GM12878 (cell line): ENCODE measurements around the gene TRIM54. TPM values are rescaled to one million over a fixed set of nuclear protein-coding genes. Genes with fewer than 3 reads are reported as not detected.

Source experiments
- ATAC-seq: fragments of 200-7000 bp; cut with Tn5 transposase; 3 replicates; pipeline ENCODE4 v1.9.1; 2020; ENCODE audit warnings: mild to moderate bottlenecking, moderate library complexity
- BruUV-seq: library from RNA; stranded (reverse); fragments of 400-500 nt; replicated peaks from 2 replicates; lab custom pipeline; 2021; lab: Mats Ljungman, UMichigan
- CTCF ChIA-PET: fragments of 300-600 bp; sonication (Branson Sonifier 250); formaldehyde crosslinking; extraction: SDS; loops from one replicate; lab custom pipeline; 2021; ENCODE audit warnings: inconsistent platforms; lab: Yijun Ruan, JAX
- POLR2A ChIA-PET: fragments of 350-600 bp; formaldehyde crosslinking; extraction: SDS; loops from one replicate; lab custom pipeline; 2021; ENCODE audit warnings: inconsistent platforms; lab: Charles Lee
- RAD21 ChIA-PET: fragments of 300-600 bp; sonication (Branson Sonifier 250); formaldehyde crosslinking; loops from one replicate; lab custom pipeline; 2023; ENCODE audit warnings: antibody characterized with exemption; ENCODE audit not compliant: unreplicated experiment; lab: Charles Lee
- SMC1A ChIA-PET: fragments of 300-600 bp; sonication (Branson Sonifier 250); formaldehyde crosslinking; loops from one replicate; lab custom pipeline; 2023; ENCODE audit not compliant: unreplicated experiment, uncharacterized antibody; lab: Charles Lee
- DNase-seq: peaks from one replicate; pipeline ENCODE4 v3.0.0-alpha.2; 2011; ENCODE audit warnings: low read depth, low spot score
- FAIRE-seq: peaks from 3 replicates; lab custom pipeline; 2011; peaks lifted over from hg19 to GRCh38; lab: Jason Lieb, UNC
- H2AFZ ChIP-seq: 2 replicates; pipeline ENCODE4 v1.6.0; 2011; ENCODE audit warnings: low read depth, low read length, control low read depth; ENCODE audit not compliant: control insufficient read depth
- H3K27ac ChIP-seq: 2 replicates; pipeline ENCODE4 v1.5.1; 2011; ENCODE audit warnings: control low read depth; ENCODE audit not compliant: control insufficient read depth, insufficient read depth
- H3K27me3 ChIP-seq, 2 experiments: replicated peaks in 1 of 2; 2 replicates each; pipeline versions ENCODE4 v1.6.0 to v1.6.1; 2011; ENCODE audit warnings: low read length in 1 of 2; ENCODE audit not compliant: control insufficient read depth in 2 of 2, insufficient read depth in 2 of 2
- H3K36me3 ChIP-seq, 2 experiments: 2 replicates each; pipeline ENCODE4 v1.5.1; 2011; ENCODE audit warnings: low read length in 1 of 2; ENCODE audit not compliant: control insufficient read depth in 2 of 2, insufficient read depth in 2 of 2
- H3K4me1 ChIP-seq: 2 replicates; pipeline ENCODE4 v1.6.1; 2011; ENCODE audit warnings: mild to moderate bottlenecking, low read length, moderate library complexity, mixed read lengths; ENCODE audit not compliant: control insufficient read depth, insufficient read depth
- H3K4me2 ChIP-seq: 2 replicates; pipeline ENCODE4 v1.6.0; 2011; ENCODE audit warnings: control low read depth; ENCODE audit not compliant: control insufficient read depth, insufficient read depth
- H3K4me3 ChIP-seq: fragments of 200-600 bp; sonication (generic); 2 replicates; pipeline ENCODE4 v1.5.1; 2016
- H3K79me2 ChIP-seq: 2 replicates; pipeline ENCODE4 v1.6.0; 2011; ENCODE audit warnings: low read length; ENCODE audit not compliant: control insufficient read depth, insufficient read depth
- H3K9ac ChIP-seq: 2 replicates; pipeline ENCODE4 v1.8.0; 2011; ENCODE audit warnings: low read length, control low read depth, mixed read lengths; ENCODE audit not compliant: control insufficient read depth, insufficient read depth
- H3K9me3 ChIP-seq: replicated peaks from 3 replicates; pipeline ENCODE4 v1.5.1; 2011; ENCODE audit warnings: mild to moderate bottlenecking, low read length; ENCODE audit not compliant: control insufficient read depth, insufficient read depth
- H4K20me1 ChIP-seq: 2 replicates; pipeline ENCODE4 v1.6.0; 2011; ENCODE audit not compliant: control insufficient read depth, insufficient read depth
- WRNIP1 ChIP-seq: IDR thresholded peaks from 2 replicates; pipeline ENCODE4 v1.6.1; 2011; ENCODE audit warnings: low read depth, low read length, improper control_type of control experiment, borderline replicate concordance
- YBX1 ChIP-seq: fragments of 450-650 bp; IDR thresholded peaks from 2 replicates; pipeline ENCODE4 v1.6.1; 2016; ENCODE audit warnings: antibody characterized with exemption
- ZZZ3 ChIP-seq: IDR thresholded peaks from 2 replicates; pipeline ENCODE4 v1.6.1; 2011; ENCODE audit warnings: low read depth; ENCODE audit not compliant: control insufficient read depth, insufficient read length
- WGBS: methylation state at CpG from one replicate; pipeline ENCODE4 v1.1.6; 2016; ENCODE audit warnings: low lambda C conversion rate; ENCODE audit not compliant: insufficient replicate concordance, insufficient coverage; ENCODE audit errors: missing lambda C conversion rate; 5-methylcytosine and 5-hydroxymethylcytosine counted together
- in situ Hi-C: fragments of 300-500 bp; cut with MboI; formaldehyde crosslinking; loops from 9 replicates; pipeline ENCODE4 v1.14.3; 2018; ENCODE audit warnings: mixed read lengths
- intact Hi-C: fragments of 100-400 bp; cut with micrococcal nuclease; formaldehyde crosslinking; loops from one replicate; pipeline ENCODE4 v1.14.2; 2022; ENCODE audit not compliant: unreplicated experiment
- polyA plus RNA-seq, 11 experiments: library from polyadenylated mRNA; depleted of rRNA in 4 of 11; unstranded in 6 of 11; stranded (reverse) in 5 of 11; fragments of >200 nt; fragmentation: Nextera tagmentation in 4 of 11; fragmentation: Illumina TruSeq in 1 of 11; extraction: Ambion mirVana in 4 of 11; extraction: Trizol in 1 of 11; gene quantifications; 1 replicate in 1 of 11; 2 replicates in 10 of 11; pipeline versions ENCODE4 v1.2.1 to v1.2.3, GENCODE V29; 2011 to 2016; ENCODE audit warnings: inconsistent platforms in 2 of 11, missing spikeins in 2 of 11, low read depth in 1 of 11
- total RNA-seq, 4 experiments: library from RNA; depleted of rRNA in 3 of 4; stranded (reverse); fragments of >200 nt in 3 of 4; fragmentation: Illumina TruSeq in 1 of 4; extraction: Trizol in 1 of 4; gene quantifications; 2 replicates each; pipeline versions ENCODE4 v1.2.1 to v1.2.3, GENCODE V29; 2013 to 2021
- TF ChIP-seq, protein P1 (sequence below): fragments of 450-650 bp; IDR thresholded peaks from 2 replicates; pipeline ENCODE4 v1.6.1; 2016; ENCODE audit warnings: mild to moderate bottlenecking, moderate library complexity, borderline replicate concordance
- TF ChIP-seq, protein P2 (sequence below): IDR thresholded peaks from 2 replicates; pipeline ENCODE4 v1.6.1; 2012; ENCODE audit warnings: low read depth, low read length, improper control_type of control experiment
- TF ChIP-seq, protein P3 (sequence below): fragments of 450-650 bp; IDR thresholded peaks from 2 replicates; pipeline ENCODE4 v1.6.1; 2017; ENCODE audit warnings: antibody characterized with exemption, mild to moderate bottlenecking, moderate library complexity
- TF ChIP-seq, protein P4 (sequence below): fragments of 450-650 bp; formaldehyde crosslinking; IDR thresholded peaks from 2 replicates; pipeline ENCODE4 v1.4.0; 2022; ENCODE audit warnings: mild to moderate bottlenecking, moderate library complexity

Gene TRIM54
- total and polyA plus RNA-seq, 10 of the 15 experiments (the other 5 are each of a cell fraction or from before 2014, with no cell fraction given) = 0.03 to 0.08 TPM; not detected in 8

DNA sequence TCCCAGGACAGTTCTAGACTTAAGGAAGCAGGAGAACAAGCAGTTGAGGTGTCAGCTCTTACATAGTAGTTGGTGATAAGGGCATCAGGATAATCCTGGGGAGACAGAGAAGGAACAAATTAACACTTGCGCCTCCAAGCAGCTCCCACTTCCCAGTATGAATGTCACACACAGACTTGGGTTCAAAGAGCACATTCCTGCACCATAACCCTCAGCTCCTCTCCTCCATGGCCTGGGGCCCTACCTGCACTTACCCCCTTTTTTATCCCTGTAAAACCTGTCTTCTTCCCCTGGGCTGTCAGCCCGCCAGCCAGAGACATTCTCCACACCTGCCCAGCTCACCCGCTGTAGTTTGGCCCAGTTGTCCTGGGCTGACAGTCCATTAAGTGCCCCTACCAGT, 29.9 kb downstream of the TRIM54 start:
- no peak overlapping the region for H3K9ac ChIP-seq
- H3K27ac ChIP-seq = no peak overlapping the region
- in situ Hi-C loops = no loop called here
- no peaks in the 10 kb centered on the region for H4K20me1 ChIP-seq
- 93% methylated on average over 3 of the region's 3 CpGs for WGBS
- H3K4me3 ChIP-seq = no peak overlapping the region
- ChIA-PET SMC1A (interaction anchor here (1.3 to 1.5 kb wide), 2 partner anchors 9 to 10 kb away, joined by 3 to 5 read pairs; partner anchors contain the start of gene MPV17), CTCF (interaction anchor here (2.0 kb wide), 1 partner anchor 9 kb away, joined by 15 read pairs; no protein-coding TSS in a partner anchor), POLR2A (no interaction called here), RAD21 (no interaction called here)
- FAIRE-seq (no peak), ATAC-seq (no peak), DNase-seq (no peak)
- intact Hi-C loops = no loop called here
- no peaks in the 10 kb centered on the region for H3K27me3 ChIP-seq
- no peaks in the 10 kb centered on the region; the same call in 2 of the 3 replicates for H3K9me3 ChIP-seq
- H2AFZ ChIP-seq = no peak overlapping the region
- H3K4me1 ChIP-seq = no peaks in the 10 kb centered on the region
- BruUV-seq = no TSS peak
- H3K36me3 ChIP-seq = peaks cover 0 to 6% of the 10 kb centered on the region in 2 experiments; a peak in 2 of 4 replicates
- no peak overlapping the region for H3K4me2 ChIP-seq
- TF ChIP-seq, protein P1, sequence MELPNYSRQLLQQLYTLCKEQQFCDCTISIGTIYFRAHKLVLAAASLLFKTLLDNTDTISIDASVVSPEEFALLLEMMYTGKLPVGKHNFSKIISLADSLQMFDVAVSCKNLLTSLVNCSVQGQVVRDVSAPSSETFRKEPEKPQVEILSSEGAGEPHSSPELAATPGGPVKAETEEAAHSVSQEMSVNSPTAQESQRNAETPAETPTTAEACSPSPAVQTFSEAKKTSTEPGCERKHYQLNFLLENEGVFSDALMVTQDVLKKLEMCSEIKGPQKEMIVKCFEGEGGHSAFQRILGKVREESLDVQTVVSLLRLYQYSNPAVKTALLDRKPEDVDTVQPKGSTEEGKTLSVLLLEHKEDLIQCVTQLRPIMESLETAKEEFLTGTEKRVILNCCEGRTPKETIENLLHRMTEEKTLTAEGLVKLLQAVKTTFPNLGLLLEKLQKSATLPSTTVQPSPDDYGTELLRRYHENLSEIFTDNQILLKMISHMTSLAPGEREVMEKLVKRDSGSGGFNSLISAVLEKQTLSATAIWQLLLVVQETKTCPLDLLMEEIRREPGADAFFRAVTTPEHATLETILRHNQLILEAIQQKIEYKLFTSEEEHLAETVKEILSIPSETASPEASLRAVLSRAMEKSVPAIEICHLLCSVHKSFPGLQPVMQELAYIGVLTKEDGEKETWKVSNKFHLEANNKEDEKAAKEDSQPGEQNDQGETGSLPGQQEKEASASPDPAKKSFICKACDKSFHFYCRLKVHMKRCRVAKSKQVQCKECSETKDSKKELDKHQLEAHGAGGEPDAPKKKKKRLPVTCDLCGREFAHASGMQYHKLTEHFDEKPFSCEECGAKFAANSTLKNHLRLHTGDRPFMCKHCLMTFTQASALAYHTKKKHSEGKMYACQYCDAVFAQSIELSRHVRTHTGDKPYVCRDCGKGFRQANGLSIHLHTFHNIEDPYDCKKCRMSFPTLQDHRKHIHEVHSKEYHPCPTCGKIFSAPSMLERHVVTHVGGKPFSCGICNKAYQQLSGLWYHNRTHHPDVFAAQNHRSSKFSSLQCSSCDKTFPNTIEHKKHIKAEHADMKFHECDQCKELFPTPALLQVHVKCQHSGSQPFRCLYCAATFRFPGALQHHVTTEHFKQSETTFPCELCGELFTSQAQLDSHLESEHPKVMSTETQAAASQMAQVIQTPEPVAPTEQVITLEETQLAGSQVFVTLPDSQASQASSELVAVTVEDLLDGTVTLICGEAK = no peak
- TF ChIP-seq ZZZ3 (no peak), YBX1 (no peak), WRNIP1 (no peak)
- TF ChIP-seq, protein P2, sequence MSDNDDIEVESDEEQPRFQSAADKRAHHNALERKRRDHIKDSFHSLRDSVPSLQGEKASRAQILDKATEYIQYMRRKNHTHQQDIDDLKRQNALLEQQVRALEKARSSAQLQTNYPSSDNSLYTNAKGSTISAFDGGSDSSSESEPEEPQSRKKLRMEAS = no peak
- TF ChIP-seq, protein P3, sequence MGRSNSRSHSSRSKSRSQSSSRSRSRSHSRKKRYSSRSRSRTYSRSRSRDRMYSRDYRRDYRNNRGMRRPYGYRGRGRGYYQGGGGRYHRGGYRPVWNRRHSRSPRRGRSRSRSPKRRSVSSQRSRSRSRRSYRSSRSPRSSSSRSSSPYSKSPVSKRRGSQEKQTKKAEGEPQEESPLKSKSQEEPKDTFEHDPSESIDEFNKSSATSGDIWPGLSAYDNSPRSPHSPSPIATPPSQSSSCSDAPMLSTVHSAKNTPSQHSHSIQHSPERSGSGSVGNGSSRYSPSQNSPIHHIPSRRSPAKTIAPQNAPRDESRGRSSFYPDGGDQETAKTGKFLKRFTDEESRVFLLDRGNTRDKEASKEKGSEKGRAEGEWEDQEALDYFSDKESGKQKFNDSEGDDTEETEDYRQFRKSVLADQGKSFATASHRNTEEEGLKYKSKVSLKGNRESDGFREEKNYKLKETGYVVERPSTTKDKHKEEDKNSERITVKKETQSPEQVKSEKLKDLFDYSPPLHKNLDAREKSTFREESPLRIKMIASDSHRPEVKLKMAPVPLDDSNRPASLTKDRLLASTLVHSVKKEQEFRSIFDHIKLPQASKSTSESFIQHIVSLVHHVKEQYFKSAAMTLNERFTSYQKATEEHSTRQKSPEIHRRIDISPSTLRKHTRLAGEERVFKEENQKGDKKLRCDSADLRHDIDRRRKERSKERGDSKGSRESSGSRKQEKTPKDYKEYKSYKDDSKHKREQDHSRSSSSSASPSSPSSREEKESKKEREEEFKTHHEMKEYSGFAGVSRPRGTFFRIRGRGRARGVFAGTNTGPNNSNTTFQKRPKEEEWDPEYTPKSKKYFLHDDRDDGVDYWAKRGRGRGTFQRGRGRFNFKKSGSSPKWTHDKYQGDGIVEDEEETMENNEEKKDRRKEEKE = no peak
- TF ChIP-seq, protein P4, sequence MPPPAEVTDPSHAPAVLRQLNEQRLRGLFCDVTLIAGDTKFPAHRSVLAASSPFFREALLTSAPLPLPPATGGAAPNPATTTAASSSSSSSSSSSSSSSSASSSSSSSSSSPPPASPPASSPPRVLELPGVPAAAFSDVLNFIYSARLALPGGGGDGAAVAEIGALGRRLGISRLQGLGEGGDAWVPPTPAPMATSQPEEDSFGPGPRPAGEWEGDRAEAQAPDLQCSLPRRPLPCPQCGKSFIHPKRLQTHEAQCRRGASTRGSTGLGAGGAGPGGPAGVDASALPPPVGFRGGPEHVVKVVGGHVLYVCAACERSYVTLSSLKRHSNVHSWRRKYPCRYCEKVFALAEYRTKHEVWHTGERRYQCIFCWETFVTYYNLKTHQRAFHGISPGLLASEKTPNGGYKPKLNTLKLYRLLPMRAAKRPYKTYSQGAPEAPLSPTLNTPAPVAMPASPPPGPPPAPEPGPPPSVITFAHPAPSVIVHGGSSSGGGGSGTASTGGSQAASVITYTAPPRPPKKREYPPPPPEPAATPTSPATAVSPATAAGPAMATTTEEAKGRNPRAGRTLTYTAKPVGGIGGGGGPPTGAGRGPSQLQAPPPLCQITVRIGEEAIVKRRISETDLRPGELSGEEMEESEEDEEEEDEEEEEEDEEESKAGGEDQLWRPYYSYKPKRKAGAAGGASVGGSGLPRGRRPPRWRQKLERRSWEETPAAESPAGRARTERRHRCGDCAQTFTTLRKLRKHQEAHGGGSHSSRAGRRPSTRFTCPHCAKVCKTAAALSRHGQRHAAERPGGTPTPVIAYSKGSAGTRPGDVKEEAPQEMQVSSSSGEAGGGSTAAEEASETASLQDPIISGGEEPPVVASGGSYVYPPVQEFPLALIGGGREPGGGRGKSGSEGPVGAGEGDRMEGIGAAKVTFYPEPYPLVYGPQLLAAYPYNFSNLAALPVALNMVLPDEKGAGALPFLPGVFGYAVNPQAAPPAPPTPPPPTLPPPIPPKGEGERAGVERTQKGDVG (CRISPR knock-in tag) = no peak
- no peaks in the 10 kb centered on the region for H3K79me2 ChIP-seq
